GM19193 (cell line): ENCODE data around the gene BACE2.

Source experiments
- POLR2A ChIP-seq: IDR thresholded peaks from 4 replicates; pipeline ENCODE4 v1.6.1; 2011; ENCODE audit not compliant: insufficient read depth, insufficient read length; ENCODE audit errors: extremely low read depth

BACE2 gene

GRCh38 chr21:41164981-41165655, 2.8 kb upstream of the BACE2 start:
- no peak for TF ChIP-seq POLR2A

- no peak for TF ChIP-seq POLR2A
Measured at GRCh38 chr21:41166884-41167283, 1.1 kb upstream of the BACE2 start.

- TF ChIP-seq POLR2A: no peak
Measured at GRCh38 chr21:41168391-41169257, 664 bp downstream of the BACE2 start.

- no peak for TF ChIP-seq POLR2A
Measured at GRCh38 chr21:41169258-41169576, 1.3 kb downstream of the BACE2 start.

- no peak for TF ChIP-seq POLR2A
Measured at GRCh38 chr21:41169701-41170100, 1.7 kb downstream of the BACE2 start.

GRCh38 chr21:41170442-41170841, 2.5 kb downstream of the BACE2 start:
- TF ChIP-seq POLR2A: no peak

GRCh38 chr21:41170859-41171609, 3.1 kb downstream of the BACE2 start:
- TF ChIP-seq POLR2A: no peak

GRCh38 chr21:41175080-41175479, 7.1 kb downstream of the BACE2 start:
- TF ChIP-seq POLR2A: no peak

- no peak for TF ChIP-seq POLR2A
Measured at GRCh38 chr21:41176846-41177245, 8.9 kb downstream of the BACE2 start.

GRCh38 chr21:41180752-41181151, 12.8 kb downstream of the BACE2 start:
- no peak for TF ChIP-seq POLR2A

- no peak for TF ChIP-seq POLR2A
Measured at GRCh38 chr21:41182547-41182946, 14.6 kb downstream of the BACE2 start.

- TF ChIP-seq POLR2A: no peak
Measured at GRCh38 chr21:41183575-41183974, 15.6 kb downstream of the BACE2 start.

GRCh38 chr21:41185802-41186201, 17.8 kb downstream of the BACE2 start:
- TF ChIP-seq POLR2A: no peak

- TF ChIP-seq POLR2A: no peak
Measured at GRCh38 chr21:41186755-41187536, 19.0 kb downstream of the BACE2 start.

GRCh38 chr21:41187537-41188025, 19.6 kb downstream of the BACE2 start:
- no peak for TF ChIP-seq POLR2A
